HG03103 (cell line): Measurements from ENCODE around the gene KCNQ5.

Experiments used
- ATAC-seq: cut with Tn5 transposase; IDR thresholded peaks from one replicate; pipeline ENCODE4 v1.9.1; 2021; ENCODE audit warnings: low read depth; ENCODE audit not compliant: unreplicated experiment

KCNQ5 gene

DNA sequence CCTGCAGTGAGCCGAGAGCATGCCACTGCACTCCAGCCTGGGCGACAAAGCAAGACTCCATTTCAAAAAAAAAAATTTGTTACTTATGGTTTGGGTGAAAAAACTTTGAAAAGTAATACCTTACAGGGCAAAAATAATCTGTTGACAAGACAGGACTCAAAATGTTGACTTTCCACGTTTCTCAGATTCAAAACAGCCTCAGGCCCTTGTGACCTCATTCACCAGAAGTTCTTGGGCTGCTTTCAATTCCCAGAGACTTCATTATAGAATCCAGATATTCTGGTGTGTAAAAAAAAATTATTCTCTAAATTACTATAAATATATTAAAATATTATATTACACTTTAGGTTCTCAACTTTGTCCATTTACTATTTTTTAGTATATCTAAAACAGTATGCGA lies 116.2 kb downstream of the KCNQ5 start:
- ATAC-seq: no peak

- peak; percentile 55 for ATAC-seq
Observed at GRCh38 chr6:72739368-72739779, 117.5 kb downstream of the KCNQ5 start.

DNA sequence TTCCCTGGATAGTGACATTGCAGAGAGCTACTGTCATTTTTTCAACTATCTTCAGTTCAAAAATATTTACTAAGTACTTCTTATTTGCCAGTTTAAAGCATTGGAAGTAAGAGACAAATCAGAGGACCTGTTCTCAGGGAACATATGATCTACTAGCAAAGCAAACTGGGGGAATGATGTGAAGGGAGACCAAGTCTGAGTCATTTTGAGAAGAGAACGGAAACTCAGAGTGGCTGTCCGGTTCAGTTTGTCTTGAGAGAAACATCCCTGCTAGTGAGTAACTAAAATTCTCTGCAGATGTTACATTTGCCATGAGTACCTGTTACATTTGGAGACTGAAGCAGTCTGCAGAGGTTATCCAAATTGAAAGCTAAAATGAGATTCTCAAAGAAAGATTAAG lies 118.3 kb downstream of the KCNQ5 start:
- peak; percentile 75 for ATAC-seq

- no peak for ATAC-seq
Observed at GRCh38 chr6:72741083-72741482, 119.2 kb downstream of the KCNQ5 start.

GRCh38 chr6:72742001-72742673 lies 120.3 kb downstream of the KCNQ5 start:
- no peak for ATAC-seq

DNA sequence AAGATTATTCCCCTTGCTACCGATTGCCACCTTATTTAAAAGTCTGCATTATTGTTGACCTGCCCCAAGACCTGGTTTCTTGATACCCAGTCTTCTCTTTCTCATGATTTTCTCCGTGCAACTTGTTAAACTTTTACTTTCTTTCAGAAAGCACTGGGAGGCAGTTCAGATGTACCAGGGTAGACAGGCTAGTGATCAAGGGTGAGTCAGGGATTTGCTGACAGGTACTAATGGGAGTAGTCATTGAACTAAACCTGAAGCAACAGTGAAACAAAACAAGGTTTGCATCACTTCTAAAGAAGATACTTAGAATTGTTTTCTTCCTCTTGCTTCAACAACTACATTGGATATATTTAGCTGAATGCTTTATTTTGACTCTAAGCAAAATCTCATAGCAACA lies 124.4 kb downstream of the KCNQ5 start:
- no peak for ATAC-seq

DNA sequence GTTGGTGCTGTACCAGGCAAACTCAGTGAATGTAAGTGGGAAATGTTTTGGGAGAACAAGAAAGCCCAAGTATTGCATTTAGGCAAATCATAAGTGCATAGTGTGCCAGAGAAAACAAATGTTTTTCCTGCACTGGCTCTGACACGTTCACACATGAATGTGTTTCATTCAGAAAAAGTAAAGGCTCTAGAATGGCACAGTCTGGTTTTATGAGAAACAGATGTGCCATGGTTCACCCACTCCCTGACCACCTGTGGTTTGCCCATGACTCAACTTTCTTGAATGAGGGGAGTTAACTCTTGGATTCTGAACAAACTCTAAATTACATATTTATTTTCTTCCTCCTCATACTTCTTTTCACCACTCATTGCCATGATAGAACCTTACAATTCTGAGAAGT lies 126.9 kb downstream of the KCNQ5 start:
- ATAC-seq: no peak

DNA sequence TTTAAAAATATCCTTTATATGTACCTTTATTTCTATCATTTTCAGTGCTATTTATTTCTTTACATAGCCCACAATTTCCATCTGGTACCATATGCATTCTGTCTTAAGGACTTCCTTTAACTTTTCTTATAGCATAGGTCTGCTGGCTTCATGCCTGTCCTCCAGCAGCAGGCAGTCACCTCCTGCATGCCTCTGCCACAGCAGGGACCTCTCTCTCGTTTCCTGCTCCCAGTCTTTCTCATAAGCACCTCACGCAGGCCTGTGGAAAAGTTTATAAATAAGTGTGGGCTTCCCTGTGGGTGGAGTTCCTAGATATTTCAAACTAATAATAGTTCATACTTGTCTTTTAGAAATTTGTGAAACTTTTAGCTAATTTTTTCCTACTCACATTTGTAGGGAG lies 133.9 kb downstream of the KCNQ5 start:
- no peak for ATAC-seq

DNA sequence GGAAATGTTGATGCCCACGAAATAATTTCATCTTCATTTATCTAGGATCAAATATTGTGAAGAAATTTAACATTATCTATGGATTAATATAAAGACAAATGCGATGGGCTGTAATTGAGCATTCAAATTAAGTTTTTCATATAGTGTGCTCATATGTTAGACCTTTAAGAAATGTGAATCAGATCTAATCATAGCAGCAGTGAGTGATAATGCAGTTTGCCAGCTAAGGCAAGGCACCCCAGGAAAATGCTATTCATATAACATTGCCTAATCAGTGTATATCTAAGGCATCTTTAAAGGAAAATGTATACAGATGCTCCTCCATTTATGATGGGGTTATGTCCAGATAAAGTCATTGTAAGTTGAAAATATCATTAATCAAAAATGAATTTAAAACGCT lies 135.2 kb downstream of the KCNQ5 start:
- ATAC-seq: no peak

- no peak for ATAC-seq
Observed at GRCh38 chr6:72757926-72758325, 136.1 kb downstream of the KCNQ5 start.

DNA sequence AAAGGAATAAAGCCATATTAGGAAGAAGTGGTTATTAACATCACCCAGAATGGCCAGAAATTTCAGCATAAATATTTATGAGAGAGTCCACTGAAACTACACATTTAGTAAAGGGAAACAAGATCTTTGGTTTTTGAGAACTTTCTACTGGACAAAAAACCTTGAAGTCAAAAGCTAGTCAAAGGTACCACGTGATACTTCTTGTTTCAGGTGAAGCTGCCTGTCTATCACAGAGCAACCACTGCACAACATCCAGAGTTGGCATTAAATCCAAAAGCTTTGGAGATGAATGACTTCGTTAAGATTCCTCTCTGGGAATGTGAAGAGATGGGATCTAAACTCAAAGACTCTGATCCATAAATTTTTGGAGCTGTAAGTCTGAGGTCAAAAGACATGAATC lies 137.0 kb downstream of the KCNQ5 start:
- ATAC-seq: no peak

- no peak for ATAC-seq
Observed at GRCh38 chr6:72760114-72760793, 138.4 kb downstream of the KCNQ5 start.

DNA sequence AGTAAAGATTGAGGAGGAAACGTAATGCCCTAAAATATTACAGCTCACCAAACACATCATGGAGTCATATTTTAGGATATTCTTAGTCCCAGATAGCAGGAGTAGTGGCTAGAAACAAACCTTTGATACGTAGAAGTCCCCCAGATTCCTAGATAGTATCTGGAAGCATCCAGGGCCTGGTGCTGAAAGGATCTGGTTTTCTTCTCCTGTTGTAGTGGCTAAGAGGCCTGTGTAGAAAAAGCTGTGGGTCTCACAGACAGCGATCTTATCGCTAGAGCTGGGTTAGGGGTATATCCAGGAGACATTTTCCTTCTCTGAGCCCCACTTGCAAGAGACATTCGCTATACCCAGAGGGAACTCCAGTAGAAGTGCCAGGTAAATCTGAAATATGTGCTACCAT lies 139.9 kb downstream of the KCNQ5 start:
- no peak for ATAC-seq

- peak; percentile 73 for ATAC-seq
Observed at GRCh38 chr6:72769459-72770125, 147.7 kb downstream of the KCNQ5 start.

DNA sequence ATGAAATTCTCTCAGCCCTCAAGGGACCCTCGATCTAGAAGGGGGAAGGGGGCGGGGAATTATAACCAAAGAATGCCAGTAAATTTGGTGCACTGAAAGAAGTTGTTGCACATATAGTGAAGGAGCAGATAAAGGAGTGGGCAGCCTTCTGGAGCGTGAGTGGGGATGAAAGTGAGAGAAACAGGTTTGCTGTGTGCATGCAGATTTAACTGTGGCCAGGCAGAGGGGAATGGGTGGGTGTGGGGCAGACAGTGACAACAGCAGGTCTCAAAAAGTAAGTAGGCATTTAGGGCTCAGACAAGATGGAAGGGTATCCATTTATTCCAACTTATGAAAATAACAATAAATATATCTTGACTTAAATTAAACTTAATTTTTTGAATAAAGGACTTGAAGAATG lies 149.1 kb downstream of the KCNQ5 start:
- no peak for ATAC-seq

DNA sequence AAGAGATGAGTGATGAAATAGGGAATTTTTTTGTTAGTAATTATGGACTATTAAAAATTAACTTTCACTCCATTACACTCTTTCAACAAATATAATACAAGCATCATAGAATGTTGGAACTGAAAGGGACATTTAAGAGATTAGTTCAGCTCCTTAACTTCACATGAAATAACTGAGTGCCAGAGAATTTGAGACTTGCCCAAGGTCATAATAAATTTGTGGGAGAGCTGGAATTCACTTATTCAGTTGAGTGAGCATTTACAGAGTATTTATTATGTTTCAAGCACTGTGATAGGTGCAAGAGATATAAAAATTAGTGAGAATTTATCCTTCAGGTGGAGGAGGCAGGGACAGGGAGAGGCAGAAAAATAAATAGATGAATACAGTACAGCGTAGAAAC lies 154.6 kb downstream of the KCNQ5 start:
- no peak for ATAC-seq

GRCh38 chr6:72781624-72782023 lies 159.8 kb downstream of the KCNQ5 start:
- ATAC-seq: no peak

DNA sequence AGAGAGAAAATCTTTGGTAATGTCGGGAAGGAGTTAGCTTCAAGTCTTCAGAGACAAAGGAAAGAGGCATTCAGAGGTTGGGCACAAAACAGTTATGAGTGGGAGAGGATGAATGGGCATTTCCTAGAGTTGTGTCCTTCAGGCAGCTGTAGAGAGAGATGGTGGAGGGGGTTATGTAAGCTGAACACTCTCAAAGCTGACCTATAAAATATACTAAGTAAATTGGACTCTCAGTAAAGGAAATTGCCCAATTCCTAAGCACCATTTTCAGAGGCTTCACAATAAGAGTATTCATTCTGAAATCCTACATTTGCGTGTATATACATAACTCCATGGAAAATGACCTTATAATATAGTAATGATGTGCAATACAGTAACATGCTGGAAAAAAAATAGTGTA lies 161.2 kb downstream of the KCNQ5 start:
- no peak for ATAC-seq

GRCh38 chr6:72783666-72784065 lies 161.8 kb downstream of the KCNQ5 start:
- ATAC-seq: no peak

DNA sequence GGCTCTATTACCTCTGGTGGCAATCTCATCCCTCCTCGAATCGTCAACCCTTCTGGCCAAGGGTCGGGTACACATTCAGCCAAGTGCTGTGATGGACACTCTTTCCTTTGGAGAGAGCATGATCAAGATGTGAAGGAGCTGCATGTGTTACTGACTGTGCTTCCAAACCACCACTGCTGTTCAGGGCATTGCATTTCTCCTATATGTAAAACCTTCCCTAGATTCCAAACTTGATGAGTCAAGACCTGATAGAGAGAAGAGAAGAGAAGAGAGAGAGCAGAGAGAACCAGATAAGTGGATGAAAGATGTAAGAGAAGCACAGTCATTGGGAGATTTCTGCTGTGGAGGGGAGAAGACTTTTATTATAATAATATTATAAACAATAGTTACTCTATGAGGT lies 162.2 kb downstream of the KCNQ5 start:
- no peak for ATAC-seq

DNA sequence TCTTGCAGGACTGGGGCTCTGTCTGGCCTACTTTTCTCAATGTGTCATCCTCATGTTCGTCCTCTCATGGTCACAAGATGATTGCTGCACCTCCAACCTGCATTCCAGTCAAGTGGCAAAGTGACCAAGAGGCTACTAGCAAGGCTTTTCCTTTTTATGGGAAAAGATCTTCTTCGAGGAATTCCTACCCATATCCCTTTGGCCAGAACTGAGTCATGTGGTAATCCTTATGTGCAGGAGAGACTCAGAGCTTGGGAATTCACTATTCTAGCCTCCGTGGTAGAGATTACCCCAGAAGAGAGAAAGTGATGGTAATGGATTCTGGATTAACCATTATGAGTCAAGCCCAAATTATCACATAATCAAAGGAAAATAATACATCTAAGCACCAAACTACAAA lies 162.7 kb downstream of the KCNQ5 start:
- no peak for ATAC-seq
